HS-27A (cell line): ENCODE results near the gene SNX9.
"Not testable (repeated sequence)": the region's sequence is repeated elsewhere in the genome, so short reads cannot be mapped to it uniquely, and the experiment has no call there.

ENCODE experiments used
- DNase-seq: peaks from one replicate; pipeline ENCODE4 v3.0.0-alpha.2; 2012; ENCODE audit warnings: low read depth, missing footprints

The SNX9 gene

GRCh38 chr6:157927011-157927410, 104.0 kb downstream of the SNX9 start:
- DNase-seq: no peak

- no peak for DNase-seq
Observed at GRCh38 chr6:157928428-157928827, 105.4 kb downstream of the SNX9 start.

- no peak for DNase-seq
Observed at GRCh38 chr6:157929076-157929475, 106.0 kb downstream of the SNX9 start.

- DNase-seq: no peak
Observed at GRCh38 chr6:157929765-157930319, 106.8 kb downstream of the SNX9 start.

GRCh38 chr6:157935786-157936185, 112.7 kb downstream of the SNX9 start:
- DNase-seq: no peak

- DNase-seq: no peak
Observed at GRCh38 chr6:157937318-157937717, 114.3 kb downstream of the SNX9 start.

- no peak for DNase-seq
Observed at GRCh38 chr6:157937916-157938315, 114.9 kb downstream of the SNX9 start.

- DNase-seq: not testable (repeated sequence)
Observed at GRCh38 chr6:157940375-157941036, 117.5 kb downstream of the SNX9 start.

GRCh38 chr6:157941101-157941863, 118.2 kb downstream of the SNX9 start:
- no peak for DNase-seq

- no peak for DNase-seq
Observed at GRCh38 chr6:157942351-157942750, 119.3 kb downstream of the SNX9 start.

- DNase-seq: no peak
Observed at GRCh38 chr6:157943249-157943963, 120.4 kb downstream of the SNX9 start.

GRCh38 chr6:157943964-157944283, 120.9 kb downstream of the SNX9 start:
- DNase-seq: no peak

- no peak for DNase-seq
Observed at GRCh38 chr6:157944983-157945931, 122.2 kb downstream of the SNX9 start.

GRCh38 chr6:157946053-157946617, 123.1 kb downstream of the SNX9 start:
- no peak for DNase-seq

GRCh38 chr6:157946865-157947532, 124.0 kb downstream of the SNX9 start:
- no peak for DNase-seq

GRCh38 chr6:157950899-157951298, 127.9 kb downstream of the SNX9 start:
- DNase-seq: not testable (repeated sequence)

- no peak for DNase-seq
Observed at GRCh38 chr6:157951828-157952227, 128.8 kb downstream of the SNX9 start.

- no peak for DNase-seq
Observed at GRCh38 chr6:157952861-157953351, 129.9 kb downstream of the SNX9 start.

- DNase-seq: no peak
Observed at GRCh38 chr6:157953580-157954091, 130.6 kb downstream of the SNX9 start.
